GM23338 (cell line): ENCODE results near the gene SLC25A18. TPM values are rescaled to one million over a fixed set of nuclear protein-coding genes. Genes with fewer than 3 reads are reported as not detected.

Source experiments
- ATAC-seq: fragments of 200-7000 bp; cut with Tn5 transposase; 3 replicates; pipeline ENCODE4 v1.9.1; 2020
- DNase-seq: peaks from one replicate; pipeline ENCODE4 v3.0.0-alpha.2; 2015; ENCODE audit warnings: low spot score
- H2AFZ ChIP-seq: fragments of 200-600 bp; sonication (generic); 2 replicates; pipeline ENCODE4 v1.8.0; 2016; ENCODE audit warnings: antibody characterized with exemption, mild to moderate bottlenecking, moderate library complexity
- H3F3A ChIP-seq: fragments of 200-600 bp; sonication (generic); replicated peaks from 2 replicates; pipeline ENCODE4 v1.8.0; 2017; ENCODE audit warnings: antibody characterized with exemption, mixed run types, low read depth
- H3K27ac ChIP-seq: fragments of 200-600 bp; sonication (generic); 2 replicates; pipeline ENCODE4 v1.6.1; 2016; ENCODE audit warnings: low read depth
- H3K27me3 ChIP-seq: fragments of 200-600 bp; sonication (generic); 2 replicates; pipeline ENCODE4 v1.8.0; 2016; ENCODE audit warnings: mild to moderate bottlenecking, mixed run types, moderate library complexity; ENCODE audit not compliant: insufficient read depth
- H3K36me3 ChIP-seq: fragments of 200-600 bp; sonication (generic); 2 replicates; pipeline ENCODE4 v1.8.0; 2016; ENCODE audit warnings: mild to moderate bottlenecking; ENCODE audit not compliant: insufficient read depth
- H3K4me1 ChIP-seq: fragments of 200-600 bp; sonication (generic); 2 replicates; pipeline ENCODE4 v1.8.0; 2016; ENCODE audit warnings: mild to moderate bottlenecking, moderate library complexity; ENCODE audit not compliant: insufficient read depth
- H3K4me2 ChIP-seq: fragments of 200-600 bp; sonication (generic); 2 replicates; pipeline ENCODE4 v1.7.1; 2017; ENCODE audit warnings: mixed run types
- H3K4me3 ChIP-seq: fragments of 200-600 bp; sonication (generic); 2 replicates; pipeline ENCODE4 v1.6.1; 2016; ENCODE audit warnings: mixed run types
- H3K79me2 ChIP-seq: fragments of 200-600 bp; sonication (generic); replicated peaks from 2 replicates; pipeline ENCODE4 v1.8.0; 2017; ENCODE audit warnings: mild to moderate bottlenecking; ENCODE audit not compliant: insufficient read depth
- H3K9me2 ChIP-seq: fragments of 200-600 bp; sonication (generic); 2 replicates; pipeline ENCODE4 v1.8.0; 2017; ENCODE audit not compliant: insufficient read depth
- H4K20me1 ChIP-seq: fragments of 200-600 bp; sonication (generic); replicated peaks from 2 replicates; pipeline ENCODE4 v1.8.0; 2017; ENCODE audit warnings: mild to moderate bottlenecking; ENCODE audit not compliant: insufficient read depth
- H3K27ac Mint-ChIP-seq: 2 replicates; pipeline ENCODE4 v1.8.0; 2020; ENCODE audit warnings: inconsistent platforms, mild to moderate bottlenecking, moderate library complexity, mixed read lengths
- H3K27me3 Mint-ChIP-seq: 3 replicates; pipeline ENCODE4 v1.8.0; 2022; ENCODE audit warnings: low read depth, mild to moderate bottlenecking, moderate library complexity, mixed read lengths, inconsistent platforms; ENCODE audit not compliant: insufficient read depth, poor library complexity
- H3K36me3 Mint-ChIP-seq: 3 replicates; pipeline ENCODE4 v1.8.0; 2021; ENCODE audit warnings: low read depth, mild to moderate bottlenecking, inconsistent platforms, moderate library complexity, mixed read lengths
- H3K4me1 Mint-ChIP-seq: 3 replicates; pipeline ENCODE4 v1.8.0; 2020; ENCODE audit warnings: mild to moderate bottlenecking, inconsistent platforms, mixed read lengths
- H3K4me3 Mint-ChIP-seq: 3 replicates; pipeline ENCODE4 v1.8.0; 2021; ENCODE audit warnings: moderate library complexity, mild to moderate bottlenecking, inconsistent platforms, mixed read lengths
- H3K9me3 Mint-ChIP-seq: 3 replicates; pipeline ENCODE4 v1.8.0; 2020; ENCODE audit warnings: moderate library complexity, mild to moderate bottlenecking, inconsistent platforms, mixed read lengths
- CREB1 ChIP-seq: fragments of 250-450 bp; sonication (Bioruptor Pico); IDR thresholded peaks from 2 replicates; pipeline ENCODE4 v1.5.0; 2020; ENCODE audit warnings: low read depth, mild to moderate bottlenecking, moderate library complexity
- CTCF ChIP-seq, 2 experiments: fragments of 200-600 bp in 1 of 2; sonication (generic) in 1 of 2; conservative IDR thresholded peaks; 2 replicates each; pipeline versions ENCODE4 v1.5.1 to v1.6.1; 2016 to 2017; ENCODE audit warnings: antibody characterized with exemption in 2 of 2, low read depth in 2 of 2, mild to moderate bottlenecking in 2 of 2, moderate library complexity in 1 of 2
- ETS1 ChIP-seq: IDR thresholded peaks from 2 replicates; pipeline ENCODE4 v1.6.1; 2016; ENCODE audit warnings: antibody characterized with exemption
- EZH2 ChIP-seq: fragments of 200-600 bp; sonication (generic); IDR thresholded peaks from one replicate; pipeline ENCODE4 v1.8.0; 2017; ENCODE audit warnings: antibody characterized with exemption, mild to moderate bottlenecking, low read depth; ENCODE audit not compliant: unreplicated experiment
- EZH2phosphoT487 ChIP-seq: fragments of 200-600 bp; sonication (generic); IDR thresholded peaks from one replicate; pipeline ENCODE4 v1.8.1; 2018; ENCODE audit warnings: antibody characterized with exemption; ENCODE audit not compliant: unreplicated experiment
- JUNB ChIP-seq: IDR thresholded peaks from one replicate; pipeline ENCODE4 v1.6.1; 2016; ENCODE audit warnings: antibody characterized with exemption; ENCODE audit not compliant: unreplicated experiment
- NANOG ChIP-seq: IDR thresholded peaks from 2 replicates; pipeline ENCODE4 v1.6.1; 2016; ENCODE audit warnings: antibody characterized with exemption, borderline replicate concordance
- POLR2AphosphoS5 ChIP-seq: IDR thresholded peaks from 2 replicates; pipeline ENCODE4 v1.6.1; 2016; ENCODE audit warnings: antibody characterized with exemption, low read depth
- REST ChIP-seq: IDR thresholded peaks from one replicate; pipeline ENCODE4 v1.6.1; 2018; ENCODE audit warnings: antibody characterized with exemption; ENCODE audit not compliant: unreplicated experiment
- STAT1 ChIP-seq: IDR thresholded peaks from one replicate; pipeline ENCODE4 v1.6.1; 2016; ENCODE audit warnings: antibody characterized with exemption; ENCODE audit not compliant: unreplicated experiment
- ZNF114 ChIP-seq: fragments of 250-450 bp; sonication (Bioruptor Pico); IDR thresholded peaks from 2 replicates; pipeline ENCODE4 v1.5.0; 2020; ENCODE audit warnings: mild to moderate bottlenecking, moderate library complexity
- ZNF331 ChIP-seq: fragments of 250-450 bp; sonication (Bioruptor Pico); IDR thresholded peaks from 2 replicates; pipeline ENCODE4 v1.5.0; 2020; ENCODE audit warnings: low read depth, mild to moderate bottlenecking, moderate library complexity
- ZNF462 ChIP-seq: fragments of 250-450 bp; sonication (Bioruptor Pico); IDR thresholded peaks from 2 replicates; pipeline ENCODE4 v1.5.0; 2020; ENCODE audit warnings: mild to moderate bottlenecking, moderate library complexity
- polyA plus RNA-seq: library from polyadenylated mRNA; unstranded; fragments of >200 nt; fragmentation: Nextera tagmentation; extraction: Ambion mirVana; gene quantifications from 2 replicates; pipeline ENCODE4 v1.2.1, GENCODE V29; 2016
- total RNA-seq: library from RNA; depleted of rRNA; stranded (reverse); fragments of >200 nt; shearing (Covaris generic); gene quantifications from 2 replicates; pipeline ENCODE4 v1.2.3, GENCODE V29; 2014

Gene SLC25A18
- total and polyA plus RNA-seq, 2 experiments from 2014 or later: 1.2 to 1.9 TPM

GRCh38 chr22:17607891-17608521, 44.7 kb downstream of the SLC25A18 start:
- Histone ChIP-seq H3K79me2 (peaks cover 20% of the 10 kb centered on the region; the same call in 1 of the 2 replicates), H3K4me2 (no peak overlapping the region), H3K4me1 (no peaks in the 10 kb centered on the region), H3K9me2 (no peaks in the 10 kb centered on the region), H3F3A (no peaks in the 10 kb centered on the region; the same call in 1 of the 2 replicates), H3K36me3 (peaks cover 27% of the 10 kb centered on the region), H3K27me3 (no peaks in the 10 kb centered on the region), H3K4me3 (no peak overlapping the region), H3K27ac (no peak overlapping the region), H4K20me1 (peaks cover 19% of the 10 kb centered on the region), H2AFZ (no peak overlapping the region)
- H3K27ac Mint-ChIP-seq: no peak overlapping the region
- H3K27me3 Mint-ChIP-seq: no peaks in the 10 kb centered on the region
- TF ChIP-seq CTCF (conservative IDR thresholded peaks at IDR 0.05; ENCODE audit: low read depth in 2 of 2) (no peak), CREB1 (CRISPR knock-in tag) (no peak), NANOG (no peak), ETS1 (no peak), ZNF462 (CRISPR knock-in tag) (no peak), ZNF114 (CRISPR knock-in tag) (no peak), STAT1 (no peak), ZNF331 (CRISPR knock-in tag) (no peak), POLR2AphosphoS5 (no peak), REST (no peak), EZH2phosphoT487 (no peak), JUNB (no peak), EZH2 (no peak)
- ATAC-seq: no peak
- no peak for DNase-seq
- H3K9me3 Mint-ChIP-seq: no peaks in the 10 kb centered on the region
- H3K36me3 Mint-ChIP-seq: peaks cover 22% of the 10 kb centered on the region; the same call in 2 of the 3 replicates
- H3K4me3 Mint-ChIP-seq: no peak overlapping the region
- H3K4me1 Mint-ChIP-seq: no peaks in the 10 kb centered on the region
